Suprapubic skin (tissue), 3 donors: Measurements from ENCODE around the gene HPSE2.

Experiments
- CTCF ChIP-seq, 2 donors: fragments of 200-600 bp in 1 of 2; fragments of 450-650 bp in 1 of 2; sonication (generic) in 1 of 2; IDR thresholded peaks; one replicate each; pipeline ENCODE4 v1.5.1; 2016 to 2019; ENCODE audit warnings: antibody characterized with exemption in 2 of 2, mild to moderate bottlenecking in 1 of 2, moderate library complexity in 1 of 2
- POLR2AphosphoS5 ChIP-seq, 3 donors: sonication (generic); formaldehyde crosslinking; IDR thresholded peaks; one replicate each; pipeline ENCODE4 v1.6.1; 2017; ENCODE audit warnings: antibody characterized with exemption in 3 of 3

GRCh38 chr10:98458809-98459784, 776.6 kb downstream of the HPSE2 start:
- no peak for TF ChIP-seq CTCF (IDR thresholded peaks at IDR 0.05)
- no peak for TF ChIP-seq POLR2AphosphoS5 (IDR thresholded peaks at IDR 0.05)
